H1 (cell line): ENCODE measurements around the gene MYPN. TPM values are rescaled to one million over a fixed set of nuclear protein-coding genes. Genes with fewer than 3 reads are reported as not detected.

Experiments
- BCL11A ChIP-seq, 2 experiments: IDR thresholded peaks; one replicate each; pipeline ENCODE4 v1.6.1; 2011; ENCODE audit warnings: low read depth in 2 of 2, low read length in 2 of 2, mild to moderate bottlenecking in 2 of 2
- CTBP2 ChIP-seq: IDR thresholded peaks from 2 replicates; pipeline ENCODE4 v1.7.0; 2011; ENCODE audit warnings: borderline replicate concordance, mild to moderate bottlenecking, moderate library complexity, mixed read lengths, low read length; ENCODE audit not compliant: insufficient read depth, insufficient read length
- E2F6 ChIP-seq: IDR thresholded peaks from 2 replicates; pipeline ENCODE4 v1.6.1; 2012; ENCODE audit warnings: inconsistent platforms
- EZH2 ChIP-seq: fragments of 200-600 bp; sonication (generic); IDR thresholded peaks from 2 replicates; pipeline ENCODE4 v1.7.1; 2012; ENCODE audit warnings: low read depth, mild to moderate bottlenecking, moderate library complexity, low read length, inconsistent platforms; ENCODE audit not compliant: severe bottlenecking
- KDM1A ChIP-seq: fragments of 200-600, 300-600 bp; sonication (generic); IDR thresholded peaks from 2 replicates; pipeline ENCODE4 v1.7.1; 2016; ENCODE audit warnings: mild to moderate bottlenecking, low read length, borderline replicate concordance
- KDM5A ChIP-seq: fragments of 200-600 bp; IDR thresholded peaks from 2 replicates; pipeline ENCODE4 v1.7.1; 2012; ENCODE audit warnings: mild to moderate bottlenecking, low read length, inconsistent platforms, mixed read lengths
- NRF1 ChIP-seq: IDR thresholded peaks from 2 replicates; pipeline ENCODE4 v1.6.1; 2011; ENCODE audit warnings: mild to moderate bottlenecking, low read depth, low read length, improper control_type of control experiment
- PHF8 ChIP-seq: fragments of 200-600 bp; sonication (generic); conservative IDR thresholded peaks from 2 replicates; pipeline ENCODE4 v1.7.1; 2012; ENCODE audit warnings: low read depth, mild to moderate bottlenecking, inconsistent platforms, low read length, moderate library complexity
- POLR2A ChIP-seq, 2 experiments: IDR thresholded peaks; 1 replicate in 1 of 2; 2 replicates in 1 of 2; pipeline ENCODE4 v1.6.1; 2011; ENCODE audit warnings: low read depth in 2 of 2, low read length in 2 of 2, mild to moderate bottlenecking in 2 of 2; ENCODE audit errors: control extremely low read depth in 1 of 2
- SAP30 ChIP-seq: fragments of 300-600 bp; sonication (generic); IDR thresholded peaks from 2 replicates; pipeline ENCODE4 v1.7.1; 2012; ENCODE audit warnings: low read length, moderate library complexity, mild to moderate bottlenecking, inconsistent platforms; ENCODE audit not compliant: insufficient read depth, insufficient replicate concordance
- SP1 ChIP-seq: IDR thresholded peaks from 2 replicates; pipeline ENCODE4 v1.6.1; 2011; ENCODE audit warnings: low read depth, low read length
- TCF12 ChIP-seq: IDR thresholded peaks from 2 replicates; pipeline ENCODE4 v1.6.1; 2011; ENCODE audit warnings: low read depth, mild to moderate bottlenecking, low read length
- TEAD4 ChIP-seq: IDR thresholded peaks from 2 replicates; pipeline ENCODE4 v1.6.1; 2012; ENCODE audit warnings: low read depth, low read length, inconsistent platforms, mixed read lengths
- polyA plus RNA-seq, 7 experiments: library from polyadenylated mRNA; depleted of rRNA in 3 of 7; stranded (reverse) in 5 of 7; unstranded in 2 of 7; fragments of >200 nt in 5 of 7; fragments of 200-250 nt in 2 of 7; gene quantifications; 1 replicate in 5 of 7; 2 replicates in 1 of 7; 4 replicates in 1 of 7; pipeline versions ENCODE4 v1.2.1 to v1.2.3, GENCODE V29; 2011 to 2013; ENCODE audit warnings: missing spikeins in 2 of 7, mixed read lengths in 2 of 7
- total RNA-seq: library from RNA; stranded (reverse); fragmentation: NEBNext Ultra II Directional; extraction: Animal tissue kit (Norgen Biotek cat#: 25700); gene quantifications from 2 replicates; pipeline ENCODE4 v1.2.1, GENCODE V29; 2021
- TF ChIP-seq, protein P1 (sequence below): IDR thresholded peaks from 2 replicates; pipeline ENCODE4 v1.6.1; 2012; ENCODE audit warnings: inconsistent platforms
- TF ChIP-seq, protein P2 (sequence below), 3 experiments: IDR thresholded peaks; 1 replicate in 2 of 3; 2 replicates in 1 of 3; pipeline versions ENCODE4 v1.5.1 to v1.6.1; 2011; ENCODE audit warnings: low read length in 3 of 3, mild to moderate bottlenecking in 3 of 3, inconsistent platforms in 2 of 3, low read depth in 1 of 3, moderate library complexity in 1 of 3; ENCODE audit not compliant: insufficient read depth in 1 of 3; ENCODE audit errors: control extremely low read depth in 1 of 3
- TF ChIP-seq, protein P3 (sequence below): IDR thresholded peaks from 2 replicates; pipeline ENCODE4 v1.6.1; 2011; ENCODE audit warnings: low read length, improper control_type of control experiment

Gene MYPN
- total and polyA plus RNA-seq, 2 of the 8 experiments (the other 6 are each of a cell fraction or from before 2014, with no cell fraction given), result not detected

GRCh38 chr10:68231106-68231816, 122.0 kb downstream of the MYPN start (continued):
- TF ChIP-seq E2F6 (peak; percentile 92), KDM5A (no peak), TEAD4 (no peak), KDM1A (peak; percentile 52; the same call in 1 of the 2 replicates), TCF12 (no peak), SP1 (no peak), BCL11A (IDR thresholded peaks at IDR 0.05; ENCODE audit: low read depth in 2 of 2, low read length in 2 of 2) (no peak), EZH2 (no peak), SAP30 (no peak), POLR2A (IDR thresholded peaks at IDR 0.05; ENCODE audit: control extremely low read depth in 1 of 2, low read depth in 2 of 2, low read length in 2 of 2) (peak; percentile 29 to 74), NRF1 (peak; percentile 61), PHF8 (peak; percentile 82), CTBP2 (no peak)
- TF ChIP-seq, protein P1, sequence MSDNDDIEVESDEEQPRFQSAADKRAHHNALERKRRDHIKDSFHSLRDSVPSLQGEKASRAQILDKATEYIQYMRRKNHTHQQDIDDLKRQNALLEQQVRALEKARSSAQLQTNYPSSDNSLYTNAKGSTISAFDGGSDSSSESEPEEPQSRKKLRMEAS, result peak; percentile 95
- TF ChIP-seq, protein P2, sequence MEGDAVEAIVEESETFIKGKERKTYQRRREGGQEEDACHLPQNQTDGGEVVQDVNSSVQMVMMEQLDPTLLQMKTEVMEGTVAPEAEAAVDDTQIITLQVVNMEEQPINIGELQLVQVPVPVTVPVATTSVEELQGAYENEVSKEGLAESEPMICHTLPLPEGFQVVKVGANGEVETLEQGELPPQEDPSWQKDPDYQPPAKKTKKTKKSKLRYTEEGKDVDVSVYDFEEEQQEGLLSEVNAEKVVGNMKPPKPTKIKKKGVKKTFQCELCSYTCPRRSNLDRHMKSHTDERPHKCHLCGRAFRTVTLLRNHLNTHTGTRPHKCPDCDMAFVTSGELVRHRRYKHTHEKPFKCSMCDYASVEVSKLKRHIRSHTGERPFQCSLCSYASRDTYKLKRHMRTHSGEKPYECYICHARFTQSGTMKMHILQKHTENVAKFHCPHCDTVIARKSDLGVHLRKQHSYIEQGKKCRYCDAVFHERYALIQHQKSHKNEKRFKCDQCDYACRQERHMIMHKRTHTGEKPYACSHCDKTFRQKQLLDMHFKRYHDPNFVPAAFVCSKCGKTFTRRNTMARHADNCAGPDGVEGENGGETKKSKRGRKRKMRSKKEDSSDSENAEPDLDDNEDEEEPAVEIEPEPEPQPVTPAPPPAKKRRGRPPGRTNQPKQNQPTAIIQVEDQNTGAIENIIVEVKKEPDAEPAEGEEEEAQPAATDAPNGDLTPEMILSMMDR (IDR thresholded peaks at IDR 0.05; ENCODE audit: control extremely low read depth in 1 of 3, insufficient read depth in 1 of 3, low read depth in 1 of 3, low read length in 3 of 3), result peak; percentile 33 to 46 (median 46)
- TF ChIP-seq, protein P3, sequence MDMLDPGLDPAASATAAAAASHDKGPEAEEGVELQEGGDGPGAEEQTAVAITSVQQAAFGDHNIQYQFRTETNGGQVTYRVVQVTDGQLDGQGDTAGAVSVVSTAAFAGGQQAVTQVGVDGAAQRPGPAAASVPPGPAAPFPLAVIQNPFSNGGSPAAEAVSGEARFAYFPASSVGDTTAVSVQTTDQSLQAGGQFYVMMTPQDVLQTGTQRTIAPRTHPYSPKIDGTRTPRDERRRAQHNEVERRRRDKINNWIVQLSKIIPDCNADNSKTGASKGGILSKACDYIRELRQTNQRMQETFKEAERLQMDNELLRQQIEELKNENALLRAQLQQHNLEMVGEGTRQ, result no peak
